GM19397 (cell line): ENCODE data around the gene KLHL30.

ENCODE experiments used
- ATAC-seq: cut with Tn5 transposase; IDR thresholded peaks from one replicate; pipeline ENCODE4 v1.9.1; 2021; ENCODE audit warnings: mild to moderate bottlenecking, moderate library complexity; ENCODE audit not compliant: unreplicated experiment

Gene KLHL30

DNA sequence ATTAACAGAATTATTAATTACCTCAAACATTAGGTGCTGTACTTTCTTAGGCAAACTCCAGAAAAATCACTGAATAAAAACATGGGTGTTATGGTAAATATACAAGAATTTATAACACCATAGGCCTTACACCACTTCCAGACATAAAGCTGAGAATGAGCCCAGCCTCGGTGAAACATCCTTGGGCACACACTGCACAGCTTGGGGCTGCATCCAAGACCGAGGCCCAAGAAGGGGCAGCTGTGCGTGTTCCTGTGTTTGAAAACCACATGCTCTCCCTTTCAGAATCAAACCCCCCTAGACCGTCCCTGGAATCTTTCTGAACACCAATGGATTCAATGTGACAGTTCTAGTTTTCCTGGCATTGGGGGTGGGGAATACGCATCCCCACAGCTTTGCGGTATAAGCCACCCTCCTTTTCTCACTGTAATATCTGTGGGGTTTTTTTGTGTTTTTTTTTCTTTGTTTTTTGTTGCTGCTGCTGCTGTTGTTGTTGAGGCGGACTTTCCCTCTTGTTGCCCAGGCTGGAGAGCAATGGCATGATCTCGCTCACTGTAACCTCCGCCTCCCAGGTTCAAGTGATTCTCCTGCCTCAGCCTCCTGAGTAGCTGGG, 33.2 kb downstream of the KLHL30 start:
- ATAC-seq = no peak

DNA sequence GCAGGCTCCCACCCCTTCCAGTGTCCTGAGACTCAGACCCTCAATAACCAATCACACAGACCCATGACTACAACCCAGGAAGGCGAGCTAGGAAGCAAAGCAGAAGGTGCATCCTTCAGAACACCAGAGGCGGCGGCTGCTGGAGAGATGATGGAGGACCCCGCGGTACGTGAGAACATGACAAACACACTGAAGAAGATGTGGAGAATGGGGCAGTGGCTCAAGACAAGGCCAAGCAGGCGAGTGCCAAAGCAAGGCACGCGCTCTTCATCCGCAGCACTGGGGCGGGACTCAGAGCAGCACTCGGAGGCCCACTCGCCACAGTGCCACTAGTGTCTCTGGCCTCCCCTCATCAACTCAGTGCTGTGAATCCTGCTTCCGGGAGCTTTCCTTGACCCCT, 34.0 kb downstream of the KLHL30 start:
- no peak for ATAC-seq

- no peak for ATAC-seq
Observed at GRCh38 chr2:238173692-238174091, 35.2 kb downstream of the KLHL30 start.

DNA sequence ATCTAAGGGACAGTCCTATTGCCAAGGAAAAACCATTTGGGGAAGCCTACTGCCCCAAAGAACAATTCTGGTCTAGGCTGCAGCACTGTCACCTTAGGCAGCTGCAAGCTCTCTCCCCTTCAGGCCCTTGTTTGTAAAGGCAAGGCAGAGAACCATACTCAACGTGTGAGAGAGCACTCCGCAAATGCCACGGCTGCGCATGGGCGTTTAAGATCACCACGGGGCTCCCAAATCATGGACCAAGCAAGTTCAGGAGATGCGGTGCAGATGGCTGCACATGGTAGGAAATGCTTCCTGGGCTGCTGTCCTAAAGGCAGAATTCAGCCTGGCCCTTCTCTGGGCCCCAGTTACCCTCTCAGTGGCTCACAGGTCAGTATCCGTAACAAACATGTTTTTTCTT, 35.8 kb downstream of the KLHL30 start:
- no peak for ATAC-seq

- ATAC-seq = no peak
Observed at GRCh38 chr2:238174701-238175100, 36.2 kb downstream of the KLHL30 start.

GRCh38 chr2:238176613-238177012, 38.1 kb downstream of the KLHL30 start:
- ATAC-seq = no peak

DNA sequence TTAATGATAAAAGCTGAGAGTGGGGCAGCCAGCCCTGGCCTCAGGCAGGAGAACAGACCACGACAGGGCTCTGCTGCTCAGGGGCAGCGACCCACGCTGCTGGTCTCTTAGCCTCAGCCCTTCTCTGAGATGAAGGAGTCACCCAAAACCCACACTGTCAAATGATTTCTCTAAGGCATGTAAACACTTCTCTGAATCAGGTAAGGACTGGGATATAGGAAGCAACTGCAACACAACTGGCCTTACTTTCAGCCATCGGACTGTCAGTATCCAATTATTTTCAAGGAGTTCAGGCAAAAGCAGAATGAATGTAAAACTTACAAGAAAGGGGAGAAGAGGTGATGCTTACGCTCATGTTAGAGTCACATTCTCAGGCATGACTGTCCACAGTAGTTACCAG, 42.1 kb downstream of the KLHL30 start:
- ATAC-seq = no peak

DNA sequence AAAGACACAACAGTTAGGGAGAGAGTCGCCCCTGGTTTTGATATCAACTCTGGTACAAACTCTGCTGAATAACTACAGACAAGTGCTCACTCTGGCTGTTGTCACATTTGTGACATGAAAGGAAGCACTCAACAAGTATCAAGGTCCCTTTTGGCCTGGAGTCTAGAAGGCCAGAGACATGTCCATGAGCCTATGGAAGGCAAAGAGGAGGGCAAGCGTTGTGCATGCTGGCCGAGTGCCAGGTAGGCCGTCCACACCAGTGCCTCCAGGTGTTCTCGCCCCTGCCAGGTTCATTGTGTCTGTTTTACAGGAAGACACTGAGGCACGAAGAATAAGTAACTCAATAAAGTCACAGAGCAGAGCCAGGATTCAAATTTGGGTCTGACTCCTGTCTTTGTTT, 43.9 kb downstream of the KLHL30 start:
- ATAC-seq = no peak

- ATAC-seq = no peak
Observed at GRCh38 chr2:238183821-238184220, 45.4 kb downstream of the KLHL30 start.

- no peak for ATAC-seq
Observed at GRCh38 chr2:238187618-238188548, 49.4 kb downstream of the KLHL30 start.

- ATAC-seq = no peak
Observed at GRCh38 chr2:238190445-238190844, 52.0 kb downstream of the KLHL30 start.
